ENCODE measurements around the gene ICE2.
"Not testable (repeated sequence)": the region's sequence is repeated elsewhere in the genome, so short reads cannot be mapped to it uniquely, and the experiment has no call there.

ICE2 gene

DNA sequence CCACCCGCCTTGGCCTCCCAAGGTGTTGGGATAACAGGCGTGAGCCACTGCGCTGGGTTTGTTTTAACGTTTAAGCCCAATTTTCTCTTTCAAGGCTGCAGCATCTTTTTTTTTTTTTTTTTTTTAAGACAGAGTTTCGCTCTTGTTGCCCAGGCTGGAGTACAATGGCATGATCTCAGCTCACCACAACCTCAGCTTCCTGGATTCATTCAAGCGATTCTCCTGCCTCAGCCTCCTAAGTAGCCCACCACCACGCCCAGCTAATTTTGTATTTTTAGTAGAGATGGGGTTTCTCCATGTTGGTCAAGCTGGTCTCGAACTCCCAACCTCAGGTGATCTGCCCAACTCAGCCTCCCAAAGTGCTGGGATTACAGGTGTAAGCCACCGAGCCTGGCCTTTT lies 68.6 kb downstream of the ICE2 start:
- not testable (repeated sequence) for DNase-seq (ENCODE audit: low read depth in 1 of 2, low spot score in 1 of 2)

DNA sequence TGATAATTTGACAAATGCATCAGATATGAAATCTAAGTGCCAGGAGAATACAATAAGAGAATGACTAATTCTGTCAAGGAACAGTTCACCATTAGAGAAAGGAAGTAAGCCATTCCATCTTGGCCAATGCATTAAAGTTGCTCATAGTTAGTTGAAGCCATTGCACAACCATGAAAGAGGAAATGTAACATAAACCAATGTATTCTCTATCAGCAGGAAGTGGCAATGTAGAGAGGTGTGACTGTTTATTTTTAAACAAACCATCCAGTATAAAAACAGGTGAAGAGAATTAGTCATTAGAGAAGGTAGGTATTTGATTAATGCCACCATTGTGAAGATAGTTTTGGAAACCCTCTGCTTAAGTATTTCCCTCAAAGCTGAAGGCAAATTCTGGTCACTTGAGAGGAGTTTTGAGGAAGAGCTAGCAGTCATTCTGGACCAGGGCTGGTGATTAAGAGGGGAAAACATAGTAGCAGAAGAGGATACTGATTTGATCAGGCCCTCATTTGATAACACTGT lies 70.4 kb downstream of the ICE2 start:
- no peak for DNase-seq (ENCODE audit: low read depth in 1 of 2, low spot score in 1 of 2)

DNA sequence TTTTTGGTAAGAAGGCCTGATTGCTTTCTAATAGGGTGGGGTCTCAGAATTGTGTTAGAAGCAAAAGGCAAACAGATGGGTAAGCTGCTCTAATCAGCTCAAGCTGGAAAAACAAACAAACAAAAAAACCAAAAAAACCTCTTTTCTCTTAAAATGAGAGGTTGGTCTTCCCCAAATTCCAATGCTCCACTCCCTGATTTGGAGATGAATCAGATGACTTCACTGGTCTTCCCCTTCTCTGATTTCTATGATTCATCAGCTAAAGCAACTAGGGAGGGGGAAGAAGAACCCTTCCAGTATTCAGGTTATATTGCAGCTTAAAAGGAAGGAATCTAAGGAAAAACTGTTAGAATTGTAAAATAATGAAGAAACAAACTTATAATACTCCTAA lies 71.5 kb downstream of the ICE2 start:
- no peak for DNase-seq (ENCODE audit: low read depth in 1 of 2, low spot score in 1 of 2)

DNA sequence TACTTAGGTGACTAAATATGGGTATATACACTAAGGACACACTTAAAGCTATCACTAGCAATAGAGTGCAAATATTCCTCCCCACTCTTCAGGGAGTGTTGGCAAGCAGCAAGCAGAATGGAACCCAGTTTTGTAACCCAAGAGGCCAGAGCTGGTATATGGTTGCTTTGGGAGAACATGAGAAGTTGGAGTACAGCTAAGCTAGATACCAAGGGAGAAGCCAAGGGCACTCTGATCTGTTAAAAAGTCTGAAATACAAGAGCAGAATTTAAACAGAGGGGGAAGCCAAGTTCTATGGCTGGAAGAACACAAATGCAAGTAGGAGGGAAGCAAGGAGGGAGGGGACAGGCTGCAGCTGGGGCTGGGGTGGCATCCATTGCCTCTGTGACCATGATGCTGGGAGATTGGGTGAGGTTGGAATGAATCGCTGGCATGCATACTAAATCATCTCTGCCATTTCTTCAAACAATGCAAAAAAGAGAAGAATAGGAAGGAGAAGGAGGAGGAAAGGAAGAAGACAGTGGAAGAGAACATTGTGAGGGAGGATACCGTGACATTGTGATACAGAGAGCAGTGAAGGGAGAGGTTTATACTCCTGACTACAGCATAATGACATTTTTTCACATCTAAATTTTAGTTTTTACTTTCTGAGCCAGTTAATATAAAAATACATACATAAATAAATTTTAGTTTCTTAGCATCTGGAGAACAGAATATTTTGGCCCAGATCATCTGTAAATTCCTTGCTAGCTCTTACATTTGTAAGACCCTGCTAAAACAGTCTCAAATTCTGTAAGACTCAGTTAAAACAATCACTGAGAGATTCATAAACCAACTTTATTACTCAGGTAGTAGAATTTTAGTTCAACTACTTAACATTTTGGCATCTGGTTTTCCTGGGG lies 72.2 kb downstream of the ICE2 start:
- no peak for DNase-seq (ENCODE audit: low read depth in 1 of 2, low spot score in 1 of 2)

DNA sequence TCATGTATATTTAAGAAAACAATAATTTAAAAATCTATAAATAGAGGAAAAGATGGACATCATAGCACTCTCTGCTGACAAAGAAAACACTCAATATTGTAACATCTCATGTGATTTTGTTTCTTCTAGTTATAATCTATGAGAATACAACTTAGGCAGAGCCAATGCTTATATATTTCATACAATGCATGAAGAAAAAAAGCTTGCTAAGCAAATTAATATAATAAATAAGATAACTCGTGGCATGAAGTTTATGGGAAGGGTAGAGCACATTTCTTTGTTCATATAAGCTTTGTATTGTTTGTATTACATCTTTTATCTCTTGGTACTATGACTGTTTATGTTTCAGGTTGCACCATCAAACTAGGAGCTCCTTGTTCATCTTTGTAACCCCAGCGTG lies 73.5 kb downstream of the ICE2 start:
- DNase-seq (ENCODE audit: low read depth in 1 of 2, low spot score in 1 of 2): no peak

DNA sequence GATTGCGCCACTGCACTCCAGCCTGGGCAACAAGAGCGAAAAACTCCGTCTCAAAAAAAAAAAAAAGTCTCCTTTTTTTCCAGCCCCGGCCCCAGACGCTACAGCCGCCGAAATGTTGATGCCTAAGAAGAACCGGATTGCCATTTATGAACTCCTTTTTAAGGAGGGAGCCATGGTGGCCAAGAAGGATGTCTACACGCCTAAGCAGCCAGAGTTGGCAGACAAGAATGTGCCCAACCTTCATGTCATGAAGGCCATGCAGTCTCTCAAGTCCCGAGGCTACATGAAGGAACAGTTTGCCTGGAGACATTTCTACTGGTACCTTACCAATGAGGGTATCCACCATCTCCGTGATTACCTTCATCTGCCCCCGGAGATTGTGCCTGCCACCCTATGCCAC lies 74.6 kb downstream of the ICE2 start:
- not testable (repeated sequence) for DNase-seq (ENCODE audit: low read depth in 1 of 2, low spot score in 1 of 2)

DNA sequence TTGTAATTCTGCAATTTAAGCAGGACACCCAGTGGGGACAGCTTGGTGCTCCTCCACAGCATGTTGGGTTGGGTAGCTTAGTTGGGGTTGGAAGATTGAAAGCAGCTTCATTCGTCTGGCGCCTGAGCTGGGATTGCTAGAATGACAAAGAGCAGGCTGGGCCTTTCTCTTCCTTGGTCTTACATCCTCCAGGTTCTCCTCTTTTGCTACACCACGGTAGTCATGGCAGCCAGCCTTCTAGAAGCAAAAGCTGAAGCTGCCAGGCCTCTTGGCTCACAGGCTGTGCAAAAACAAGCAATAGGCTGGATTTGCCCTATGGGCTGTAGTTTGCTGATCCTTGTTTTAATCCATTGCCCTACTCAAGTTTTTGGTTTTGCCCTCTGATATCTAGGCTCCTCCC lies 78.0 kb downstream of the ICE2 start:
- no peak for DNase-seq (ENCODE audit: low read depth in 1 of 2, low spot score in 1 of 2)

DNA sequence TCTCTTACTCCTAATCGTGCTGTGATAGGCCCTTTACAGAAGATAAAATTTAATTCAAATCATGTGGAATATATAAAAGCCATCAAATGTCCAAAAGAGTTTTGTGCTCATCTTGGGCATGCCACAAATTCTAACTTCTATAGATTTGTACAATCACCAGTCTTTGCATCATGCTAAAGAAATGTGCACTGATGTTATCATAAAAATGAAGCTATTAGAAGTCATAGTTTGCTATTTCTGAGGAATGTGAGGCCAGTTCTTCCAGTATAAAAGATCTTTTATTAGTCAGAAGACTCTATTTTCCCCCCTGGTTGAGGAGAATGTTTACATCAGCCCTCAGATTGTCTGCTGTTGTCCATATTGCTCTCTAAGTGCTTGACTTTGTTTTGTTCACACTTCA lies 79.0 kb downstream of the ICE2 start:
- DNase-seq (ENCODE audit: low read depth in 1 of 2, low spot score in 1 of 2): no peak

DNA sequence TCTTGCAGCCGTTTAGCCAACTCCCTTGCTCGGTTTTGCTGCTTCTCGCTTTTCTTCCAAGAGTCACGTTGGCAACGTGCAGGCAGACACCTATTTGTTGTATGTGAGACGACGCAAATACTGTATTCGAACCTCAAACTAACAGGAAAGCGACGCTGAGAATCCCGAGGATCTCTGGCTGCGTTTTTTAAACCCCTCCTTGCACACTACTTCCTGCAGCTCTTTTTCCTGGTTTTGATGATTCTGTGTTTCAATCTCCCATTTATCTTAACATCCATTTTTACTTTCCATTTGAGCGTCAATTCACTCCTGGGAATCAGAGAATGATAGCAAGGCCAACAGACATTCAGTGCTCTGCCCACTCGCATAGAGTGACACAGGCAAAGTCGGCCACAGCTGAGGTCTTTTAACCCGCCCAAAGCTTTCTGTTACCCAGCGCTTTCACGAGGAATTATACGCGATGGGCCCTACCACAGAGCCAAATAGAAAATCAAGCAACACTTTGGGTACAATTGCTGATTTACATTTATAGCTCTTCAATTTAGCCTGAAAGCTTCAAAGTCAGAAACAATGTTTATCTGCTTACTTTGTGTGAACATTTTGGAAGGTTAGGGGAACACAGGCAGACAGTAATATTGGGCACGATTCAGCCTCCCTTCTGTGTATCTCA lies 79.6 kb downstream of the ICE2 start:
- DNase-seq (ENCODE audit: low read depth in 1 of 2, low spot score in 1 of 2): no peak

DNA sequence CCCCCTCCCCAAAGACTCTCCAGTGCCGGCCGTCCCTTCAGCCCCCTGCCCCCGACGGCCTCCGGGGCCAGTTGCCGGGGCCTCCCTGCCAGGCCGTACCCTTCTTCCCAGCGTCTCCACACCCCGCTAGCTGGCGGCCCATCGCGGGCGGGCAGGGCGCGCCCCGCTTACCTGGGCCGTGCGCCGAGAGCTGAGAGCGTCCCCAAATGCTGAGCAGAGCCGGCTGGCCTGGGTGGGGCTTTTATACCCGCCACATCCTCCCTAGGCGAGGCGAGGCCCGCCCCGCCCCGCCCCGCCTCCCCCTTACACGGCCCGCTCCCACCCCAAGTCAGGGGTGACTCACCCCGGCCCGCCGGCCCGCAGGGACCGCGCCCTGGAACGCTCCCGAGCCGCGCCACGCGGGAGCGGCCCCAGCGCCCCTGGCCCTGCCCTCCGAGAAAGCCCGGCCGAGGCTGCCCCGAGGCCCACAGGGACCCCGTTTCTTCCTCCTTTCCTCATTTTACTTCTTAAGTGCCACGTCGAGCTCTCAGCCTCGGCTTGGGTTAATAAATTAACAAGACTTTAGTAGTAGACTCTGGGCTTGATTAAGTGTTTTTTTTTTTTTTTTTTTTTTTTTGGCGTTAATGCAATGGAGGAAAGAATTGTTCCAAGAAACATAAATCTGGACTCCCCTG lies 81.0 kb downstream of the ICE2 start, which contains the start of gene ANXA2:
ANXA2 (minus strand) TSS at position 215 of the 674 bp plus-strand sequence. CDS start 11,911 bp downstream, outside the sequence.
- DNase-seq (ENCODE audit: low read depth in 1 of 2, low spot score in 1 of 2): peak; percentile 57 to 69

DNA sequence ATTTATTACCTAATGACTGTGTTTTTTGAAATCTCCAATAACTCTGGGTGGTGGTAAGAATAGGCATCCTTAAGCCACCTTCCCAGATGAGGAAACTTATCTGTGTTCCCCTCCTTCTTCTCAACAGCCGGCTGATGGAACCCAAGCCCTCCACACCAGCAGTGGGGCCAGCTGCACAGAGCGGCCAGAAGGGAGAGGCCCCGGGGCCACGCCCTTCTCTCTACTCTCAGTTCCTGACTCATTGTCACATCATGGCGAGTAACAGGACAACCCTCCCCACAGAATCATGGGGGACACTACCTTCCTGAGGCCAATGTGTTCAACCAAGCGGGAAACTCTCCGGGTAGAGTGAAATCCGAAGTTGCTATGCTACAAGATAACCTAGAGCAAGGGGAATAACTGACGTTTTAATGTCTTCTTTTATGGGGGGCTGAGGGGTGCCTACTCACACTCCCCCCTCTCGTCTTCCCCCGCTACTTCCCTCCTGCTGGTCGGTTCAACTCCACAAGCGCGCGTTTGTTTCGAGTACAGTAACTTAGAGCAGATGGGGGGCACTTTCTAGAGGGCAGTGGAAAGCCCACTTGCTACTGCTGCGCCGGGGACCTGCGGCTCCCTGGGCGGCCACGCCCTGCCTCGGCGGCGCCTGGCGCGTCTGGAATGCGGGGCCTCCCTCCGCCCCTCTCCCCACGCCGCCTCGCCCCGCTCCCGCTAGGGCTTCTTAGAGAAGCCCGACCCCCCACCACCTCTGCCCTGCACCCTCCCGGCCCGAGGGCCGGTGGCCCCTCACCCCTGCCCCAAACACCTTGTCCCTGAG lies 81.8 kb downstream of the ICE2 start:
- DNase-seq (ENCODE audit: low read depth in 1 of 2, low spot score in 1 of 2): peak in 1 of 2 donors; percentile 38

DNA sequence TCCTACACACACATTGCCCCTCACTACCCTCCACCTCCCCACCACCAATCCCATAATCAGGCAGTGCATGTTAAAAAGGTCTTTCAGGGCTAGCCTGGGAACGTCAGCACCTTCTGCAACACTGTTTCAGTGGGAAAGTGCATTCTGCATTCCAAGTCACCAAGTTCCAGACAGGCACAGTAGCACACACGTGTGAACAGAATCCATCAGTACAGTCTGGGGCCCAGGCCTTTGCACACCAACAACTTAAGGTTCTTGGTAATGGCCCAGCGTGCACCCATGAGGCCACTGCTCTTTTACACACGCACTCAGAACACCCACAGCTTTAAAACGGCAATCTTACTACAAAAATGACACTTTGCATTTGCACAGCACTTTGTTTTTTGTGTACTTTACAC lies 82.4 kb downstream of the ICE2 start:
- no peak for DNase-seq (ENCODE audit: low read depth in 1 of 2, low spot score in 1 of 2)

DNA sequence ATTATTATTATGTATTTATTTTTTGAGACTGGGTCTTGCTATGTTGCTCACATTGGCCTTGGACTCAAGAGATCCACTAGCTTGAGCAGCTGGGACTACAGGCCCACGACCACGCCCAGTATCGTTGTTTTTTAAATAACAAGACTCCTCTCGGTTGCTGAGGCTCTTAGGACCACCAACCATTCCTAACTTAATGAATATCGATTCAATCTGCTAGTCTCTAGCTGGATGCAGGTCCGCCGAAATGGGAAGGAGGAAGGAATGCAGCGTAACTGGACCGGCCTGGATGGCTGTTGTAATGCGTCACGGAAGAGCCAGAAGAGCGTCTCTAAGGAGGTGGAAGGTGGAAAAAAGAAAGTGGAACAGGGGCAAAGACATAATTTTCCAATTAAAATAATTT lies 82.8 kb downstream of the ICE2 start:
- DNase-seq (ENCODE audit: low read depth in 1 of 2, low spot score in 1 of 2): no peak

DNA sequence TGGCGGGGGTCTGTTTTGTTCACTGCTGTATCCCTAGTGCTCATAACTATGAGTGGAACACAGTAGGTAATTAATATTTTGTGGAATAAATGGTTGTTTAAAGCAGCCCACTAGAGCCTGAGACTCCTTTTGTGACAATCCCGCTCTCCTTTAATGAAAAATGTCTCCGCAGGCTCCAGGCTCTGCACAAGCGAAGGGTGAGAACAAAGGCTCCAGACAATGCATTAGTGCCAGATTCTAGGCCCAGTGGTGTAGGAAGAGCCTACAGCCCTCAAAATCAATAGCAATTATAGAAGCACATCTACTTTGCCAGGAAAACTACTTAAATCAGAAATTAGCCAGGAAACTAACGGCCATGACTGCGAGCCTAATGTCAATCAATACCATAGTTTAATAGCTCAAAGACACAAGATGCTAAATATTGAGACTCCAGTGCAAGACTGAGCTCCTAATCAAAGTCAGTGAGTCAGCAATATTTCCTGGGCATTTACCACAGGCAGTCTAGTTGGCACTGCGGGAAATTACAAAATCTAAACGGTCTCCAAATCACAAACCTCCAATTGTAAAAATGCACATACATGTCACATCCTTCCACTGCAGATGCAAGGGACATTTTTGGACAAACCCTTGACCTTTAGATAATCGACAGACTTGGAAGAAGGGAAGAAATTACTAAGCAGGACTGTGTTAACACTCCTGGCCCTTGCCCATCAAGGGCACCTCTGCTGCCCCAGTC lies 83.5 kb downstream of the ICE2 start:
- no peak for DNase-seq (ENCODE audit: low read depth in 1 of 2, low spot score in 1 of 2)

DNA sequence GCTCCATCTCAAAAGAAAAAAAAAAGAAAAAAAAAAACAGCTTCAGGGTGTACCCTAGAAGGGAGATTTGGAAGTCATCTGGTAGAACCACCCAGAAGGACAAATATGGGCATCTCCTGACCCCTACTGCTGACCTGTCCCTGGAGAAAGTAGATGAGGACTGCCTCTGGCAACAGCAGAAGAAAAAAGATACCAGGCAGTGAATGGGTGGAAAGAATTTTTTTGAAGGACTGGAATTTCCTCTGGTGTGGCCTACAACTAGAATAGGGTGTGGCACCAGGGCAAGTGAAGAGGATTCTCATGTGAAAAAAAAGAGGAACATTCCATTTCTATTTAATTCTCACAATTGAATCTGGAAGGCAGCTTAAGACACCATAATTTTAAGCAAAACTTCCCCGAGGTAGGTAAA lies 84.2 kb downstream of the ICE2 start:
- no peak for DNase-seq (ENCODE audit: low read depth in 1 of 2, low spot score in 1 of 2)

DNA sequence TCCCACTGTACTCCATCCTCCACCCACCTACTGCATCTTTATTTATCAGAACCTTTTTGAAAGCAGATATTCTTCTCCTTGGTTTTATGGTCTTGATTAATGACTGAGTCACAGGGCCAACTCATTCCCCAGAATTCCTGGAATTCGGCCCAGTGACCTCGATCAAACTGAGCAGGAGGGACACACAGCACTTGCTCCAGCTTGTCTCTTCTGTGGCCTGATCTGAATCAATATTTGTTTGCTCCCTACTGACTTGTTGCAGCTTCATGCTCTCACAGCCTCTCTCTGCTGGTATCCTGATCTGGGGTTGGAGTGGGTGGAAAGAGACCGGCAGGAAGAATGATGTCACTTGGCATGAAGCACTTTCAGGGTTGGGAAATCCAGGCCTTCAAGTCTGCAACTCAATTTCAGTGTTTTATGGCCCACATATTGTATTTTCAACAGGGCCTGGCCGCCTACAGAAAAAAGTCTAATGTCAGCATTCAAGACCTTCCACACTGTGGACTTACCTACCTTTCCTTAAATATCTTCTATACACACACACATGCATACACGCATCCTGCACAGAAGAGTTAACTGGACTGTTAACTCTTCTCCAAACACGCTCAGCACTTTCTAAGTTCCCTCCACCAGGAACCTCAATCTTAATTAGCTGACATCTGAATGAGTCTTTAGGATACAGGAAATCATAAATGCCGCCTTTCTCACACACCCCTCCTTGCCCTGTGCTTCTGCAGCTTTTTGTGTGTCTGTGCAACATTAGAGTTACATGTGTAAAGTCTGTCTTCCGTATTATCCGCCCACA lies 85.8 kb downstream of the ICE2 start:
- DNase-seq (ENCODE audit: low read depth in 1 of 2, low spot score in 1 of 2): no peak

DNA sequence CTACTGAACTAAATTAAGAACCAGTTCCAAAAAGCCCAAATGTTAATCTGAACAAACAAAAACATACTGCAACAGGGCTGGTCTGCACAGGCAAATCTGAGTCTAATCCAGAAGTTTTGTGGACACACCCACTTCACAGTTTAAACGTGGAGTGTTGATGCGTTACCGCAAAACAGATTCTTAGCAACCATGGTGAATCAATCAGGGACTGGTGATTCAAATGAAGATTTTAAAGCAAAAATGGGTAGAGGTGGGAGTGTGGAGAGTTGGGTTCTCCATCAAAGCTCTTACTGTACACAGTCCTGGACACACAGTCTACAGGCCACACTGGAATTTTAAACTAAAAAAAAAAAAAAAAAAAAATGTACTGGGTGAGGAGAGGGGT lies 86.3 kb downstream of the ICE2 start:
- no peak for DNase-seq (ENCODE audit: low read depth in 1 of 2, low spot score in 1 of 2)

DNA sequence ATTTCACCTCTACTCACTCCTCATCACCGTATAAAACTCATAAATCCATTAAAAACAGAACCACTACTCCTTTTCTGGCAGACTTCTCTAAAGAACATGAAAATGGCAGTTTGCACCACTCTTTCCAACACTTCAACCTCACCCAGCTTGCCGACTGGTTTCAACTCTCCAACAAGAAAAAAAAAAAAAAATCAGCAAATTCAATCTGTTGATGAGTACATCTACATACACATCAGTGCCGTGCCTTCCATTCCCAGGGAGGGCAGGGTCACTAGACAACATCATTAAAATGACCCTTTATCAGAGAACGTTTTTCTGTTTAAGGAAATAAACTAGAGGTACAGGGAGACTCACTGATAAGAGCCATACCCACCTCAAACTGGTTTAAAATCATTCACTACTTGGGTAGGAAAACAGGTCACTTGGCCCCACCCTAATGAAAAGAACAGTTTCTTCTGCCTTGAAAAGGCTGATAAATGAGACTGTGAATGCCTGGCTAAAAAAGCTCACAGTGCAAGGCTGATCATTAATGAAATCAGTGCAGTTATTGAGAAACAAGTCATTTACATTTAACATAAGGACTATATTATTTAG lies 87.1 kb downstream of the ICE2 start:
- no peak for DNase-seq (ENCODE audit: low read depth in 1 of 2, low spot score in 1 of 2)

Measured in activated CD4-positive, alpha-beta T cell treated with anti-CD3 and anti-CD28 coated beads, Interleukin-2, amount 50 U/mL, for 24 hours (primary cell).